Neural progenitor cell (in vitro differentiated cells): Measurements from ENCODE around the gene TUFT1. TPM values are rescaled to one million over a fixed set of nuclear protein-coding genes. Genes with fewer than 3 reads are reported as not detected.
A peak's percentile ranks its signal among the peaks of the same experiment; 100 is the strongest.

Experiments used
- DNase-seq: peaks from one replicate; pipeline ENCODE4 v3.0.0-alpha.2; 2016; ENCODE audit warnings: low spot score
- H2AFZ ChIP-seq: fragments of 200-600 bp; sonication (generic); replicated peaks from 2 replicates; pipeline ENCODE4 v1.6.1; 2016; ENCODE audit warnings: antibody characterized with exemption
- H3F3A ChIP-seq: fragments of 200-600 bp; sonication (generic); 2 replicates; pipeline ENCODE4 v1.6.1; 2016; ENCODE audit warnings: antibody characterized with exemption, low read depth
- H3K27ac ChIP-seq: fragments of 200-600 bp; sonication (generic); 2 replicates; pipeline ENCODE4 v1.5.1; 2016; ENCODE audit warnings: mild to moderate bottlenecking
- H3K27me3 ChIP-seq: fragments of 200-600 bp; sonication (generic); 2 replicates; pipeline ENCODE4 v1.6.1; 2016; ENCODE audit warnings: mild to moderate bottlenecking, moderate library complexity
- H3K36me3 ChIP-seq: fragments of 200-600 bp; sonication (generic); 2 replicates; pipeline ENCODE4 v1.5.1; 2016
- H3K4me1 ChIP-seq: fragments of 200-600 bp; sonication (generic); 2 replicates; pipeline ENCODE4 v1.6.1; 2016; ENCODE audit warnings: mixed run types
- H3K4me2 ChIP-seq: fragments of 200-600 bp; sonication (generic); 2 replicates; pipeline ENCODE4 v1.6.1; 2016
- H3K4me3 ChIP-seq: fragments of 200-600 bp; sonication (generic); 2 replicates; pipeline ENCODE4 v1.5.1; 2016
- H3K79me2 ChIP-seq: fragments of 200-600 bp; sonication (generic); 2 replicates; pipeline ENCODE4 v1.6.1; 2016; ENCODE audit warnings: low read depth
- H3K9ac ChIP-seq: fragments of 200-600 bp; sonication (generic); 2 replicates; pipeline ENCODE4 v1.6.1; 2016
- H3K9me3 ChIP-seq: fragments of 200-600 bp; sonication (generic); 2 replicates; pipeline ENCODE4 v1.5.1; 2016; ENCODE audit warnings: low read depth
- H4K20me1 ChIP-seq: fragments of 200-600 bp; sonication (generic); 2 replicates; pipeline ENCODE4 v1.6.1; 2016; ENCODE audit warnings: low read depth
- H3K27ac Mint-ChIP-seq: 3 replicates; pipeline ENCODE4 v1.8.0; 2021; ENCODE audit warnings: mixed read lengths
- H3K27me3 Mint-ChIP-seq: 2 replicates; pipeline ENCODE4 v1.8.0; 2022; ENCODE audit warnings: low read depth, mild to moderate bottlenecking, inconsistent platforms, moderate library complexity, mixed read lengths; ENCODE audit not compliant: insufficient read depth
- H3K36me3 Mint-ChIP-seq: 3 replicates; pipeline ENCODE4 v1.8.0; 2021; ENCODE audit warnings: mixed read lengths
- H3K4me1 Mint-ChIP-seq: 3 replicates; pipeline ENCODE4 v1.8.0; 2021; ENCODE audit warnings: mixed read lengths
- H3K4me3 Mint-ChIP-seq: 3 replicates; pipeline ENCODE4 v1.8.0; 2021; ENCODE audit warnings: mild to moderate bottlenecking, moderate library complexity, mixed read lengths
- H3K9me3 Mint-ChIP-seq: 3 replicates; pipeline ENCODE4 v1.8.0; 2020; ENCODE audit warnings: mixed read lengths
- CTCF ChIP-seq: fragments of 200-600 bp; sonication (generic); IDR thresholded peaks from 2 replicates; pipeline ENCODE4 v1.5.1; 2017; ENCODE audit warnings: antibody characterized with exemption, mild to moderate bottlenecking
- EZH2 ChIP-seq: fragments of 200-600 bp; sonication (generic); IDR thresholded peaks from 2 replicates; pipeline ENCODE4 v1.6.1; 2017; ENCODE audit warnings: antibody characterized with exemption, mild to moderate bottlenecking, moderate library complexity
- EZH2phosphoT487 ChIP-seq: fragments of 200-600 bp; sonication (generic); IDR thresholded peaks from 2 replicates; pipeline ENCODE4 v1.6.1; 2017; ENCODE audit warnings: antibody characterized with exemption
- total RNA-seq: library from RNA; depleted of rRNA; stranded (reverse); fragments of >200 nt; gene quantifications from 2 replicates; pipeline ENCODE4 v1.2.3, GENCODE V29; 2015; ENCODE audit warnings: low replicate concordance

TUFT1 gene
- total RNA-seq, 1 donor from 2014 or later: 9.3 TPM

- Histone ChIP-seq H3K27ac (peak within 1 kb of the TSS; percentile 19), H3K4me1 (no peaks in the 10 kb centered on the region), H3K9ac (peak within 1 kb of the TSS; percentile 62), H3K27me3 (no peaks in the 10 kb centered on the region), H3K9me3 (no peaks in the 10 kb centered on the region), H2AFZ (peak within 1 kb of the TSS; percentile 64), H3K36me3 (no peaks in the 10 kb centered on the region), H3K79me2 (peaks cover 48% of the 10 kb centered on the region), H3K4me3 (peak within 1 kb of the TSS; percentile 86), H3K4me2 (peak within 1 kb of the TSS; percentile 86), H4K20me1 (peaks cover 41% of the 10 kb centered on the region), H3F3A (no peaks in the 10 kb centered on the region)
- Mint-ChIP-seq H3K4me3 (peak within 1 kb of the TSS; percentile 96), H3K27ac (peak within 1 kb of the TSS; percentile 78), H3K4me1 (peaks cover 20% of the 10 kb centered on the region), H3K9me3 (no peaks in the 10 kb centered on the region), H3K27me3 (no peaks in the 10 kb centered on the region), H3K36me3 (peaks cover 2% of the 10 kb centered on the region)
- TF ChIP-seq CTCF (no peak), EZH2phosphoT487 (no peak), EZH2 (no peak)
- peak; percentile 99 for DNase-seq
These were observed 71.9 kb downstream of the TUFT1 start, which contains the start of gene SNX27 for GRCh38 chr1:151611832-151612500. SNX27 (plus strand) TSS chr1:151612050; CDS start chr1:151612202, 152 bp downstream.

GRCh38 chr1:151612501-151613281 is 72.6 kb downstream of the TUFT1 start:
- TF ChIP-seq EZH2phosphoT487: no peak
- Histone ChIP-seq H3K79me2 (peaks cover 55% of the 10 kb centered on the region), H3F3A (no peaks in the 10 kb centered on the region), H3K4me2 (peak overlapping the region; percentile 86), H3K9ac (peak overlapping the region; percentile 62), H3K36me3 (no peaks in the 10 kb centered on the region), H3K9me3 (no peaks in the 10 kb centered on the region), H3K27ac (no peak overlapping the region), H3K4me3 (peak overlapping the region; percentile 86), H3K27me3 (no peaks in the 10 kb centered on the region), H2AFZ (peak overlapping the region; percentile 64), H3K4me1 (no peaks in the 10 kb centered on the region), H4K20me1 (peaks cover 41% of the 10 kb centered on the region)
- H3K9me3 Mint-ChIP-seq: no peaks in the 10 kb centered on the region
- no peaks in the 10 kb centered on the region for H3K27me3 Mint-ChIP-seq
- H3K27ac Mint-ChIP-seq: peak overlapping the region; percentile 59
- peak overlapping the region; percentile 96 for H3K4me3 Mint-ChIP-seq
- peak; percentile 63 for DNase-seq
- peaks cover 20% of the 10 kb centered on the region for H3K4me1 Mint-ChIP-seq
- peaks cover 2% of the 10 kb centered on the region for H3K36me3 Mint-ChIP-seq

GRCh38 chr1:151613282-151613780 is 73.2 kb downstream of the TUFT1 start:
- H3K27me3 Mint-ChIP-seq: no peaks in the 10 kb centered on the region
- H3K27ac ChIP-seq: no peak overlapping the region
- DNase-seq: peak; percentile 42

More at GRCh38 chr1:151613282-151613780, 73.2 kb downstream of the TUFT1 start:
- H2AFZ ChIP-seq: peak overlapping the region; percentile 64
- no peaks in the 10 kb centered on the region for H3K9me3 Mint-ChIP-seq
- peak overlapping the region; percentile 86 for H3K4me3 ChIP-seq
- peak overlapping the region; percentile 62 for H3K9ac ChIP-seq
- H3K4me2 ChIP-seq: peak overlapping the region; percentile 86
- H3K27ac Mint-ChIP-seq: peak overlapping the region; percentile 59
- H3K36me3 ChIP-seq: no peaks in the 10 kb centered on the region
- H3F3A ChIP-seq: no peaks in the 10 kb centered on the region
- H3K36me3 Mint-ChIP-seq: peaks cover 2% of the 10 kb centered on the region
- H4K20me1 ChIP-seq: peaks cover 46% of the 10 kb centered on the region
- no peaks in the 10 kb centered on the region for H3K27me3 ChIP-seq
- peak overlapping the region; percentile 96 for H3K4me3 Mint-ChIP-seq
- H3K4me1 Mint-ChIP-seq: peaks cover 18% of the 10 kb centered on the region
- TF ChIP-seq EZH2 (no peak), EZH2phosphoT487 (no peak), CTCF (no peak)
- H3K4me1 ChIP-seq: no peaks in the 10 kb centered on the region
- H3K79me2 ChIP-seq: peaks cover 62% of the 10 kb centered on the region
- no peaks in the 10 kb centered on the region for H3K9me3 ChIP-seq
